ENCODE measurements around the gene HSF5.
A peak's percentile ranks its signal among the peaks of the same experiment; 100 is the strongest.

The HSF5 gene

GRCh38 chr17:58520843-58521430 is 32.7 kb upstream of the HSF5 start:
- H3K4me3 ChIP-seq (ENCODE audit: low read depth, low read length): no peak overlapping the region
- no peak for TF ChIP-seq POLR2A (IDR thresholded peaks at IDR 0.05; ENCODE audit: extremely low read depth, insufficient read length)
- TF ChIP-seq CTCF (IDR thresholded peaks at IDR 0.05; ENCODE audit: low read depth, low read length): peak; percentile 23
- DNase-seq (ENCODE audit: low read depth): peak; percentile 41

GRCh38 chr17:58517928-58518609 is 29.9 kb upstream of the HSF5 start:
- H3K4me3 ChIP-seq (ENCODE audit: low read depth, low read length): peak overlapping the region; percentile 80
- TF ChIP-seq MAX (IDR thresholded peaks at IDR 0.05; ENCODE audit: low read depth, low read length) (no peak; the same call in 1 of the 2 replicates), CTCF (IDR thresholded peaks at IDR 0.05; ENCODE audit: low read depth, low read length) (no peak), MYC (IDR thresholded peaks at IDR 0.05; ENCODE audit: low read depth, low read length) (peak; percentile 63; the same call in 1 of the 2 replicates), POLR2A (IDR thresholded peaks at IDR 0.05; ENCODE audit: extremely low read depth, insufficient read length) (peak; percentile 36)
- peak; percentile 100 for DNase-seq (ENCODE audit: low read depth)

- DNase-seq (ENCODE audit: low read depth): no peak
- peak overlapping the region; percentile 60 for H3K4me3 ChIP-seq (ENCODE audit: low read depth, low read length)
- TF ChIP-seq MAX (IDR thresholded peaks at IDR 0.05; ENCODE audit: low read depth, low read length): no peak; the same call in 1 of the 2 replicates
- no peak for TF ChIP-seq CTCF (IDR thresholded peaks at IDR 0.05; ENCODE audit: low read depth, low read length)
- no peak for TF ChIP-seq POLR2A (IDR thresholded peaks at IDR 0.05; ENCODE audit: extremely low read depth, insufficient read length)
- TF ChIP-seq MYC (IDR thresholded peaks at IDR 0.05; ENCODE audit: low read depth, low read length): no peak; the same call in 1 of the 2 replicates
Observed at GRCh38 chr17:58517378-58517927, 29.2 kb upstream of the HSF5 start.

- no peak for TF ChIP-seq MAX (IDR thresholded peaks at IDR 0.05; ENCODE audit: low read depth, low read length)
- TF ChIP-seq POLR2A (IDR thresholded peaks at IDR 0.05; ENCODE audit: extremely low read depth, insufficient read length): no peak
- TF ChIP-seq MYC (IDR thresholded peaks at IDR 0.05; ENCODE audit: low read depth, low read length): no peak
- TF ChIP-seq CTCF (IDR thresholded peaks at IDR 0.05; ENCODE audit: low read depth, low read length): no peak
- no peak for DNase-seq (ENCODE audit: low read depth)
- H3K4me3 ChIP-seq (ENCODE audit: low read depth, low read length): peak overlapping the region; percentile 60
Observed at GRCh38 chr17:58516644-58517377, 28.6 kb upstream of the HSF5 start.

GRCh38 chr17:58515286-58515685 is 27.1 kb upstream of the HSF5 start:
- no peak for DNase-seq (ENCODE audit: low read depth)
- no peak overlapping the region for H3K4me3 ChIP-seq (ENCODE audit: low read depth, low read length)
- TF ChIP-seq MAX (IDR thresholded peaks at IDR 0.05; ENCODE audit: low read depth, low read length) (no peak), CTCF (IDR thresholded peaks at IDR 0.05; ENCODE audit: low read depth, low read length) (no peak), POLR2A (IDR thresholded peaks at IDR 0.05; ENCODE audit: extremely low read depth, insufficient read length) (no peak), MYC (IDR thresholded peaks at IDR 0.05; ENCODE audit: low read depth, low read length) (no peak)

Measured in NB4 (cell line).